Mesendoderm (in vitro differentiated cells): ENCODE data around the gene IL19.
"Not testable (repeated sequence)": the region's sequence is repeated elsewhere in the genome, so short reads cannot be mapped to it uniquely, and the experiment has no call there.

Experiments
- DNase-seq: peaks from one replicate; pipeline ENCODE4 v3.0.0; 2013
- H2AK5ac ChIP-seq: 2 replicates; pipeline ENCODE4 v1.6.1; 2013; ENCODE audit warnings: low read length, inconsistent platforms
- H2BK120ac ChIP-seq: 2 replicates; pipeline ENCODE4 v1.6.1; 2013; ENCODE audit warnings: low read depth, mild to moderate bottlenecking, low read length, moderate library complexity, mixed read lengths
- H2BK15ac ChIP-seq: replicated peaks from 2 replicates; pipeline ENCODE4 v1.6.1; 2013; ENCODE audit warnings: low read depth, mild to moderate bottlenecking, moderate library complexity
- H2BK5ac ChIP-seq: 2 replicates; pipeline ENCODE4 v1.6.1; 2013; ENCODE audit warnings: low read length, inconsistent platforms
- H3K18ac ChIP-seq: 2 replicates; pipeline ENCODE4 v1.6.1; 2013; ENCODE audit warnings: mild to moderate bottlenecking, low read length, mixed read lengths
- H3K23ac ChIP-seq: one replicate; pipeline ENCODE4 v1.6.1; 2013; ENCODE audit warnings: low read length
- H3K27ac ChIP-seq: 2 replicates; pipeline ENCODE4 v1.5.1; 2013; ENCODE audit warnings: low read depth, mild to moderate bottlenecking, inconsistent platforms, low read length, moderate library complexity
- H3K27me3 ChIP-seq: 2 replicates; pipeline ENCODE4 v1.6.1; 2013; ENCODE audit warnings: low read length, control low read depth, mild to moderate bottlenecking, inconsistent platforms; ENCODE audit not compliant: insufficient read depth, poor library complexity
- H3K36me3 ChIP-seq: 2 replicates; pipeline ENCODE4 v1.6.1; 2013; ENCODE audit warnings: low read length, inconsistent platforms; ENCODE audit not compliant: control insufficient read depth, insufficient read depth
- H3K4ac ChIP-seq: one replicate; pipeline ENCODE4 v1.6.1; 2013; ENCODE audit warnings: low read depth, mild to moderate bottlenecking, low read length, moderate library complexity
- H3K4me1 ChIP-seq: 2 replicates; pipeline ENCODE4 v1.6.1; 2013; ENCODE audit warnings: low read depth, low read length, inconsistent platforms; ENCODE audit not compliant: control insufficient read depth
- H3K4me2 ChIP-seq: 2 replicates; pipeline ENCODE4 v1.6.1; 2013; ENCODE audit warnings: low read length
- H3K4me3 ChIP-seq: 2 replicates; pipeline ENCODE4 v1.5.1; 2013; ENCODE audit warnings: mild to moderate bottlenecking, low read length
- H3K56ac ChIP-seq: one replicate; pipeline ENCODE4 v1.6.1; 2013; ENCODE audit warnings: low read length
- H3K79me1 ChIP-seq: 2 replicates; pipeline ENCODE4 v1.6.1; 2013; ENCODE audit warnings: low read length, inconsistent platforms
- H3K79me2 ChIP-seq: 2 replicates; pipeline ENCODE4 v1.6.1; 2013; ENCODE audit warnings: mild to moderate bottlenecking, low read length; ENCODE audit not compliant: control insufficient read depth, insufficient read depth
- H3K9ac ChIP-seq: 2 replicates; pipeline ENCODE4 v1.6.1; 2013; ENCODE audit warnings: low read length, inconsistent platforms
- H4K5ac ChIP-seq: one replicate; pipeline ENCODE4 v1.6.1; 2013; ENCODE audit warnings: low read length
- H4K8ac ChIP-seq: one replicate; pipeline ENCODE4 v1.6.1; 2013; ENCODE audit warnings: low read depth, mild to moderate bottlenecking, control low read depth, low read length, moderate library complexity
- WGBS: extraction: QIAGEN DNeasy Blood & Tissue Kit; methylation state at CpG from one replicate; pipeline ENCODE4 v1.1.7; 2013; ENCODE audit warnings: low lambda C conversion rate, missing lambda C conversion rate; ENCODE audit not compliant: insufficient coverage; ENCODE audit errors: extremely low coverage; 5-methylcytosine and 5-hydroxymethylcytosine counted together

Gene IL19

DNA sequence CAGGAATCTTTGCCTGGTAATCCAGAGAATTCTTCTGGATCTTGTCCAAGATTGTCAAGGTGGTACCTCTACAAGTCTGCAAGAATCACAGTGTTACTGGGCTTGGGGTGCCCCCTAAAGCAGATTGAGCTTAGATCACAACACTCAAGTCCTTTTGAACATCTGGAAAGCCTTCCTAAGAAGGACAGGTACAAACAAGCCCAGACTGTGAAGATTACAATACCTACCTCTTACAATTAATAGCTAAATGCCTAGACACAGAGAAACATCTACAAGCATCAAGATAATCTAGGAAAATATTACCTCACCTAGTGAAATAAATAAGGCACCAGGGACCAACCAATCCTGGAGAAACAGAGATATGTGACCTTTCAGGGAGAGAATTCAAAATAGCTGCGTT is 77.4 kb downstream of the IL19 start:
- Histone ChIP-seq H3K79me2 (no peaks in the 10 kb centered on the region), H2BK15ac (no peak overlapping the region), H4K8ac (no peak overlapping the region), H3K27ac (no peak overlapping the region), H3K56ac (no peak overlapping the region), H3K23ac (no peak overlapping the region), H3K79me1 (no peaks in the 10 kb centered on the region), H3K4ac (no peak overlapping the region), H3K9ac (no peak overlapping the region), H3K4me1 (no peaks in the 10 kb centered on the region), H3K36me3 (no peaks in the 10 kb centered on the region), H3K27me3 (no peaks in the 10 kb centered on the region), H3K18ac (no peak overlapping the region), H3K4me2 (no peak overlapping the region), H3K4me3 (no peak overlapping the region), H2AK5ac (no peak overlapping the region), H4K5ac (no peak overlapping the region), H2BK5ac (no peak overlapping the region), H2BK120ac (no peak overlapping the region)
- WGBS: no CpG with 5 or more reads among the region's 1 CpG
- DNase-seq: no peak

- no peaks in the 10 kb centered on the region for H3K27me3 ChIP-seq
- H3K56ac ChIP-seq: no peak overlapping the region
- H3K4me1 ChIP-seq: no peaks in the 10 kb centered on the region
- H3K9ac ChIP-seq: no peak overlapping the region
- H2AK5ac ChIP-seq: no peak overlapping the region
- H3K4me2 ChIP-seq: no peak overlapping the region
- H4K8ac ChIP-seq: no peak overlapping the region
- H2BK15ac ChIP-seq: no peak overlapping the region
- no peak overlapping the region for H3K18ac ChIP-seq
- no peak overlapping the region for H3K23ac ChIP-seq
- no peak overlapping the region for H3K27ac ChIP-seq
- H2BK120ac ChIP-seq: no peak overlapping the region
- H3K4me3 ChIP-seq: no peak overlapping the region
- no peak for DNase-seq
- WGBS: no CpG with 5 or more reads among the region's 2 CpGs
- no peaks in the 10 kb centered on the region for H3K79me2 ChIP-seq
- no peak overlapping the region for H2BK5ac ChIP-seq
- H4K5ac ChIP-seq: no peak overlapping the region
- no peak overlapping the region for H3K4ac ChIP-seq
- no peaks in the 10 kb centered on the region for H3K36me3 ChIP-seq
- H3K79me1 ChIP-seq: no peaks in the 10 kb centered on the region
Measured at GRCh38 chr1:206850401-206850800, 79.8 kb downstream of the IL19 start.

- Histone ChIP-seq H3K27me3 (no peaks in the 10 kb centered on the region), H3K56ac (no peak overlapping the region), H2AK5ac (no peak overlapping the region), H3K4me2 (no peak overlapping the region), H3K79me2 (no peaks in the 10 kb centered on the region), H3K18ac (no peak overlapping the region), H4K5ac (no peak overlapping the region), H3K4ac (no peak overlapping the region), H3K23ac (no peak overlapping the region), H2BK15ac (no peak overlapping the region), H3K36me3 (no peaks in the 10 kb centered on the region), H3K9ac (no peak overlapping the region), H3K79me1 (no peaks in the 10 kb centered on the region), H4K8ac (no peak overlapping the region), H2BK5ac (no peak overlapping the region), H2BK120ac (no peak overlapping the region), H3K4me1 (no peaks in the 10 kb centered on the region), H3K4me3 (no peak overlapping the region), H3K27ac (no peak overlapping the region)
- no peak for DNase-seq
- no CpG with 5 or more reads among the region's 5 CpGs for WGBS
Measured at GRCh38 chr1:206851341-206852010, 80.9 kb downstream of the IL19 start.

GRCh38 chr1:206852662-206853061 is 82.1 kb downstream of the IL19 start:
- not testable (repeated sequence) for H3K79me2 ChIP-seq, H3K18ac ChIP-seq, H4K8ac ChIP-seq, H3K4me2 ChIP-seq, H3K4me3 ChIP-seq, H2AK5ac ChIP-seq, H3K9ac ChIP-seq, H2BK120ac ChIP-seq, H4K5ac ChIP-seq, H3K27ac ChIP-seq, H3K23ac ChIP-seq, H3K36me3 ChIP-seq, H3K4ac ChIP-seq, H2BK5ac ChIP-seq, DNase-seq, H3K4me1 ChIP-seq, H3K56ac ChIP-seq, H3K27me3 ChIP-seq, H2BK15ac ChIP-seq, H3K79me1 ChIP-seq
- WGBS: no CpG with 5 or more reads among the region's 2 CpGs

GRCh38 chr1:206853696-206854095 is 83.1 kb downstream of the IL19 start:
- not testable (repeated sequence) for H3K4ac ChIP-seq, H2BK15ac ChIP-seq, H3K27ac ChIP-seq, H3K4me2 ChIP-seq, H3K18ac ChIP-seq, H3K56ac ChIP-seq, DNase-seq, H4K8ac ChIP-seq, H2BK120ac ChIP-seq, H4K5ac ChIP-seq, H3K79me1 ChIP-seq, H3K4me3 ChIP-seq, H3K9ac ChIP-seq, H3K27me3 ChIP-seq, H2AK5ac ChIP-seq, H2BK5ac ChIP-seq, H3K79me2 ChIP-seq, H3K4me1 ChIP-seq, H3K23ac ChIP-seq, H3K36me3 ChIP-seq

GRCh38 chr1:206854401-206855129 is 84.0 kb downstream of the IL19 start:
- Histone ChIP-seq H3K27ac (no peak overlapping the region), H3K56ac (no peak overlapping the region), H2BK15ac (no peak overlapping the region), H3K9ac (no peak overlapping the region), H2BK5ac (no peak overlapping the region), H3K4ac (no peak overlapping the region), H4K8ac (no peak overlapping the region), H2BK120ac (no peak overlapping the region), H4K5ac (no peak overlapping the region), H3K36me3 (no peaks in the 10 kb centered on the region), H3K23ac (no peak overlapping the region), H3K4me1 (no peaks in the 10 kb centered on the region), H3K4me3 (no peak overlapping the region), H3K79me2 (no peaks in the 10 kb centered on the region), H3K27me3 (no peaks in the 10 kb centered on the region), H3K18ac (no peak overlapping the region), H3K4me2 (no peak overlapping the region), H3K79me1 (no peaks in the 10 kb centered on the region), H2AK5ac (no peak overlapping the region)
- WGBS: no CpG with 5 or more reads among the region's 3 CpGs
- peak; percentile 51 for DNase-seq
